Stimulated activated CD8-positive, alpha-beta memory T cell treated with anti-CD3 and anti-CD28 coated beads, Interleukin-4, amount 100 ng/mL, for 24 hours (primary cell): ENCODE measurements around the gene ITGB6.

ENCODE experiments used
- DNase-seq: peaks from one replicate; pipeline ENCODE4 v3.0.0-alpha.2; 2020; ENCODE audit warnings: low read depth

Gene ITGB6

GRCh38 chr2:160050147-160050546 is 149.9 kb downstream of the ITGB6 start:
- DNase-seq: no peak
